NT2/D1 (cell line): ENCODE results near the gene IFT43.

Source experiments
- SUZ12 ChIP-seq: IDR thresholded peaks from 2 replicates; pipeline ENCODE4 v1.6.1; 2011; ENCODE audit not compliant: insufficient read length, insufficient read depth; ENCODE audit errors: extremely low read depth
- YY1 ChIP-seq: IDR thresholded peaks from 2 replicates; pipeline ENCODE4 v1.6.1; 2011; ENCODE audit not compliant: insufficient read length, insufficient read depth
- ZNF274 ChIP-seq: IDR thresholded peaks from 2 replicates; pipeline ENCODE4 v1.6.1; 2011; ENCODE audit warnings: mild to moderate bottlenecking, low read depth, low read length

DNA sequence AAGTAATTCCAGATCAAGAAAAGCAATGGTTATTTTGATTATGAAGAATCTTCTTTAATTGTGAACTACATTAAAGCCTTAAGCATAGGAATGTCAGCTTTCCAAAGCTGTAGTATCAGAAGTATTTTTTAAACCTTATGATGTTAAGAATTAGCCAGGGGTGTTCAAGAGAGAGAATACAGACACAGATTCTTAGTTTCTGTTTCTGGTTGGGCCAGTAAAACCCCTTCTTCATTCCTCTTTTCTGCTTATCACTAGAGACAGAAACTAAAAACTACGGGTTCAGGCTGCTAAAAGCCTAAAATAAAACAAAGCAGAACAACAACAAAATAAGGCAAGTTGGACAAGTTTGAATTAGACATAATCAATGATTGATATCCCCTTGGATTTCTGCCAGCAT, 38.2 kb downstream of the IFT43 start:
- no peak for TF ChIP-seq SUZ12
- no peak for TF ChIP-seq YY1
- no peak for TF ChIP-seq ZNF274
